CD4-positive, CD25-positive, alpha-beta regulatory T cell (primary cell): Measurements from ENCODE around the gene SEZ6L. TPM values are rescaled to one million over a fixed set of nuclear protein-coding genes. Genes with fewer than 3 reads are reported as not detected.

Experiments used
- ATAC-seq, 2 donors: fragments of 150-1000 bp; cut with Tn5 transposase; one replicate each; pipeline ENCODE4 v1.10.0; 2021; ENCODE audit warnings: low read depth in 2 of 2, moderate number of reproducible peaks in 2 of 2, moderate library complexity in 1 of 2
- DNase-seq, 3 donors: peaks; one replicate each; pipeline versions ENCODE4 v3.0.0 to v3.0.0-alpha.2; 2012 to 2022; ENCODE audit warnings: mixed read lengths in 1 of 3
- H3K27ac ChIP-seq: one replicate; pipeline ENCODE4 v1.7.0; 2013; ENCODE audit warnings: mild to moderate bottlenecking, low read length; ENCODE audit not compliant: insufficient read depth, poor library complexity, severe bottlenecking
- H3K27me3 ChIP-seq: one replicate; pipeline ENCODE4 v1.7.0; 2013; ENCODE audit warnings: low read length; ENCODE audit not compliant: control insufficient read depth, insufficient read depth
- H3K36me3 ChIP-seq: one replicate; pipeline ENCODE4 v1.7.0; 2013; ENCODE audit warnings: mild to moderate bottlenecking, low read length, moderate library complexity; ENCODE audit not compliant: control insufficient read depth, insufficient read depth
- H3K4me1 ChIP-seq: 2 replicates; pipeline ENCODE4 v1.7.0; 2013; ENCODE audit warnings: mild to moderate bottlenecking, low read length; ENCODE audit not compliant: insufficient read depth, control insufficient read depth, poor library complexity, severe bottlenecking
- H3K4me3 ChIP-seq: one replicate; pipeline ENCODE4 v1.7.0; 2013; ENCODE audit warnings: low read depth, mild to moderate bottlenecking, low read length, moderate library complexity
- H3K9me3 ChIP-seq, 2 experiments: 1 replicate in 1 of 2; 2 replicates in 1 of 2; pipeline ENCODE4 v1.7.0; 2013; ENCODE audit warnings: low read length in 2 of 2, mild to moderate bottlenecking in 1 of 2, moderate library complexity in 1 of 2; ENCODE audit not compliant: control insufficient read depth in 2 of 2
- H3K27ac Mint-ChIP-seq, 3 donors: one replicate each; pipeline ENCODE4 v1.8.0; 2020 to 2022; ENCODE audit warnings: mild to moderate bottlenecking in 3 of 3, mixed read lengths in 3 of 3, moderate library complexity in 2 of 3
- H3K27me3 Mint-ChIP-seq: one replicate; pipeline ENCODE4 v1.8.0; 2022; ENCODE audit warnings: mild to moderate bottlenecking, mixed read lengths
- H3K36me3 Mint-ChIP-seq: one replicate; pipeline ENCODE4 v1.8.0; 2020; ENCODE audit warnings: mixed read lengths
- H3K4me1 Mint-ChIP-seq, 4 donors: one replicate each; pipeline ENCODE4 v1.8.0; 2020 to 2022; ENCODE audit warnings: mixed read lengths in 4 of 4, mild to moderate bottlenecking in 1 of 4
- H3K4me3 Mint-ChIP-seq, 4 donors: one replicate each; pipeline ENCODE4 v1.8.0; 2020 to 2022; ENCODE audit warnings: mild to moderate bottlenecking in 4 of 4, mixed read lengths in 4 of 4, moderate library complexity in 3 of 4
- H3K9me3 Mint-ChIP-seq, 7 donors: one replicate each; pipeline ENCODE4 v1.8.0; 2020 to 2022; ENCODE audit warnings: mixed read lengths in 7 of 7, mild to moderate bottlenecking in 3 of 7, moderate library complexity in 2 of 7
- polyA plus RNA-seq, 4 donors: library from polyadenylated mRNA; unstranded; fragments of 300-500 nt; fragmentation: Illumina TruSeq; gene quantifications; one replicate each; pipeline ENCODE4 v1.2.3, GENCODE V29; 2021
- total RNA-seq: library from RNA; stranded (reverse); gene quantifications from one replicate; pipeline ENCODE4 v1.2.3, GENCODE V29; 2022

Gene SEZ6L
- total and polyA plus RNA-seq, 5 donors from 2014 or later = not detected

DNA sequence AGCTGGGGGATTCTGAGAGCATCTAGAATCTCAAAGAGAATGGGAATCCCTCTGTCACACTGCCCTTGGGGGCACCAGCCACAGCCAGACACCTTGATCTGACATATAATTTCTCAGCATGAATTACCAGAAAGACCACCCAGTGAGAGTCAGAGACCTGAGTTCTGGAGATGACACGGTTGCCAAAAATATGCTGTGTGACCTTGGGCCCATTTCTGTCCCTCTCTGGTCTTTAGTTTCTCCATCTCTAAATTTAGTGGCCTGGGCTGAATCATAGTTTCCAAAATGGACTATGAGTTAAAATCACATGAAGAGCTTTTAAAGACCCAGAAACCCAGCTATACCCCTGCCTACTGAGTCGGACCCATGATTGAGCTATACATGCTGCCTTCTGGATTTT lies 15.9 kb downstream of the SEZ6L start:
- H3K4me3 ChIP-seq = no peak overlapping the region
- DNase-seq (no peak), ATAC-seq (no peak)
- Mint-ChIP-seq H3K4me3 (no peak overlapping the region), H3K4me1 (no peaks in the 10 kb centered on the region), H3K9me3 (peaks cover 0 to 6% (median 0%) of the 10 kb centered on the region in 7 donors), H3K27ac (no peak overlapping the region), H3K27me3 (peaks cover 6% of the 10 kb centered on the region), H3K36me3 (no peaks in the 10 kb centered on the region)
- H3K27ac ChIP-seq = no peak overlapping the region
- H3K4me1 ChIP-seq = no peaks in the 10 kb centered on the region
- H3K27me3 ChIP-seq = peaks cover 2% of the 10 kb centered on the region
- no peaks in the 10 kb centered on the region for H3K36me3 ChIP-seq
- no peaks in the 10 kb centered on the region for H3K9me3 ChIP-seq

DNA sequence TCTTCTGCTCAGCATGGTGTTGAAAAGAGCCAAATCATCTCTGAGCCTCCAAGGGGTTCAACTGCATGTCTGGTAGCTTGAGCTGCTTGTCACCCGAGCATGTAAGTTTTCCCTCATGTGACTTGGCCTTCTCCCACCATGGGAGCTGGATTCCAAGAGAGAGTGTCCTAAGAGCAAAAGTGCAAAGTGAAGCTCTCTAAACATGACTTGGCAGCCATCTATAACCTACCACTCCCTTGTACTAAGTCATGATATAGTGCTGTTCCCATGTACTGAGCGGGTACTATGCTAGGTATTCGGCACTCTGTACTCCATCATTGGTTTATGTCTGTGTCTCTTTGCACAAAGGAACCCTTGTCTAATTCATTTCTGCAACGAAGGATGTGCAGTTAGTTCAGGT lies 19.1 kb downstream of the SEZ6L start:
- Mint-ChIP-seq H3K4me3 (no peak overlapping the region), H3K27ac (no peak overlapping the region), H3K27me3 (no peaks in the 10 kb centered on the region), H3K9me3 (peaks cover 0 to 7% (median 0%) of the 10 kb centered on the region in 7 donors), H3K4me1 (no peaks in the 10 kb centered on the region), H3K36me3 (no peaks in the 10 kb centered on the region)
- no peak for ATAC-seq
- H3K9me3 ChIP-seq = no peaks in the 10 kb centered on the region
- H3K27ac ChIP-seq = no peak overlapping the region
- H3K27me3 ChIP-seq = peaks cover 4% of the 10 kb centered on the region
- H3K4me1 ChIP-seq = no peaks in the 10 kb centered on the region
- H3K36me3 ChIP-seq = no peaks in the 10 kb centered on the region
- DNase-seq = no peak
- H3K4me3 ChIP-seq = no peak overlapping the region

DNA sequence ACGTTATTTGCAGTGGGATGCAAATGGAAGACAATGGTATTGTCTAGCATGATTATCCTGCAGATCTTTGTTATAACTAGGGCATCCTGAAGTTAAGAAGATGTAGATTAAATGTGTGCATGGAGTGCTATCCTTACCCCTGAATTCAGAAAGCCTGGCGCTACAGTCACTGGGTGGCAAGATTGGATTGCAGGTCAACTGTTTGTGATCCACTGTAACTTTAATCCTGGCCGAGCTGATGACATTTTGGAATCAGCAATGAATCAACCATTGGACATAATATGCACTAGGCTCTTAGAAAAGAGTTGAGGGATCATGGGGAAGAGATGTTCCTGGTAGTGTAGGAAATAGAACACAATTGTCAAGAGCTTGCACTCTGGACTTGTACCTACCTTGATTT lies 25.1 kb downstream of the SEZ6L start:
- Histone ChIP-seq H3K9me3 (no peaks in the 10 kb centered on the region), H3K36me3 (no peaks in the 10 kb centered on the region), H3K27me3 (peaks cover 2% of the 10 kb centered on the region), H3K4me3 (no peak overlapping the region), H3K4me1 (no peaks in the 10 kb centered on the region), H3K27ac (no peak overlapping the region)
- Mint-ChIP-seq H3K9me3 (peaks cover 0 to 4% (median 2%) of the 10 kb centered on the region in 7 donors), H3K4me1 (no peaks in the 10 kb centered on the region), H3K27me3 (peaks cover 8% of the 10 kb centered on the region), H3K36me3 (no peaks in the 10 kb centered on the region), H3K4me3 (no peak overlapping the region), H3K27ac (no peak overlapping the region)
- DNase-seq = no peak
- ATAC-seq = no peak

DNA sequence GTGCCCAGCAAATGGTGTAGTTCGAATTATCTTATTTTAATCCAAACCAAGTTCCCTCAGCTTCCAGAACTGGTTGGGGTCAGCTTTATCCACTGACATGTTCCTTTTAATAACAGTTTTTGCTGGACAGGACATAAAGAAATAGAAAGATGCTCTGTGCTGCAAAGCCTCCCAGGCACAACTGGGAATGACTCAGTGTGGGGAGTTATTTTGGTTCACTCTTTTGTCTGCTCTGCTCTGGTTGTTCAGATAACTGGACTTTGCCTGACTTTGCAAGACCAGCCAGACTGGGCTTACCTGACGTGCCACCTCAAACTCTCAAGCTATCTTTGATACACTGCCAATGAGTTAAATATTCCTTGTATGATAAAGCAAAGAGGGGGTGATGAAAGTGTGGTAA lies 25.6 kb downstream of the SEZ6L start:
- Mint-ChIP-seq H3K4me1 (no peaks in the 10 kb centered on the region), H3K27ac (no peak overlapping the region), H3K4me3 (no peak overlapping the region), H3K27me3 (peaks cover 8% of the 10 kb centered on the region), H3K9me3 (peaks cover 0 to 4% (median 2%) of the 10 kb centered on the region in 7 donors), H3K36me3 (no peaks in the 10 kb centered on the region)
- Histone ChIP-seq H3K27me3 (peaks cover 2% of the 10 kb centered on the region), H3K27ac (no peak overlapping the region), H3K4me3 (no peak overlapping the region), H3K4me1 (no peaks in the 10 kb centered on the region), H3K9me3 (no peaks in the 10 kb centered on the region), H3K36me3 (no peaks in the 10 kb centered on the region)
- no peak for ATAC-seq
- DNase-seq = no peak

DNA sequence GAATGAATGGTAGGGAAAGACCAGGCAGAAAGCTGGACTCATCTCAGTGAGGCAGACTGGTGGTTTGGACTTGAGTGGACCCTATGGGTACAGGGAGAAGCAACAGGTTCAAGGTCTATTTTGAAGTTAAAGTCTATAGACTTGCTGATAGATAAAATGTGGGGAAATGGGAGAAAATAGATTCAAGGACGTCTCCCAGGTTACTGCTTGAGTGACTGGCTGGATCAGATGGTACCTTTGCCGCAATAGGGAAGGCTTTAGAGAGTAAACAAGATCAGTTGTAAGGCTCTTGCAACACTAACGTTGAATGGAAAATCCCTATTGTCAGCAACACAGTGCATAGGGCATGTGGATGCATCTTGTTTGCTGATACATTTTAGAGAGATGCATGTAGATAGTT lies 27.4 kb downstream of the SEZ6L start:
- no peak for DNase-seq
- H3K9me3 Mint-ChIP-seq = peaks cover 0 to 6% (median 2%) of the 10 kb centered on the region in 7 donors
- no peaks in the 10 kb centered on the region for H3K36me3 ChIP-seq
- peaks cover 8% of the 10 kb centered on the region for H3K27me3 Mint-ChIP-seq
- H3K27me3 ChIP-seq = peaks cover 2% of the 10 kb centered on the region
- no peak for ATAC-seq
- no peaks in the 10 kb centered on the region for H3K4me1 Mint-ChIP-seq
- no peak overlapping the region for H3K4me3 ChIP-seq
- H3K27ac Mint-ChIP-seq = no peak overlapping the region
- no peaks in the 10 kb centered on the region for H3K9me3 ChIP-seq
- H3K4me3 Mint-ChIP-seq = no peak overlapping the region
- H3K4me1 ChIP-seq = no peaks in the 10 kb centered on the region
- no peak overlapping the region for H3K27ac ChIP-seq
- no peaks in the 10 kb centered on the region for H3K36me3 Mint-ChIP-seq

DNA sequence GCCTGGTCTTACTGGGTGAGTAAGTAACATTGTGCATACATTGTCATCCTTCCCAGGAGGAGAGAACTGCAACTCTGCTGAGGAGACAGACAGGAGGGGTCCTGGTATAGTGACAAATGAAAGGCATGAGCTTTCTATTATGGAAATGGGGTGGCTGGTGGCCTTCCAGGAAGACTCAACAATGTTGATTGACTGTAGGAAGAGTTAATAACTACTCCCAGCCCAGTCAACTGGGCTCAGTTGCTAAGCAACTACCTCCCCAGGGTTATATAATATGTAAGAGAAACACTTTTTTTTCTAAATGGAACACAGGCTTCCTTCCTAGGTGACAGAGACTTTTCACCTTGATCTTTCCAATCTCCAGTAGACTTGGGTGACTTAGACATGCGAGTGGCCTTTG lies 28.2 kb downstream of the SEZ6L start:
- no peaks in the 10 kb centered on the region for H3K4me1 Mint-ChIP-seq
- Histone ChIP-seq H3K36me3 (no peaks in the 10 kb centered on the region), H3K27ac (no peak overlapping the region), H3K9me3 (no peaks in the 10 kb centered on the region), H3K4me1 (no peaks in the 10 kb centered on the region), H3K4me3 (no peak overlapping the region), H3K27me3 (no peaks in the 10 kb centered on the region)
- DNase-seq (no peak), ATAC-seq (no peak)
- peaks cover 8% of the 10 kb centered on the region for H3K27me3 Mint-ChIP-seq
- H3K4me3 Mint-ChIP-seq = no peak overlapping the region
- H3K36me3 Mint-ChIP-seq = no peaks in the 10 kb centered on the region
- peaks cover 0 to 6% (median 0%) of the 10 kb centered on the region in 7 donors for H3K9me3 Mint-ChIP-seq
- H3K27ac Mint-ChIP-seq = no peak overlapping the region

DNA sequence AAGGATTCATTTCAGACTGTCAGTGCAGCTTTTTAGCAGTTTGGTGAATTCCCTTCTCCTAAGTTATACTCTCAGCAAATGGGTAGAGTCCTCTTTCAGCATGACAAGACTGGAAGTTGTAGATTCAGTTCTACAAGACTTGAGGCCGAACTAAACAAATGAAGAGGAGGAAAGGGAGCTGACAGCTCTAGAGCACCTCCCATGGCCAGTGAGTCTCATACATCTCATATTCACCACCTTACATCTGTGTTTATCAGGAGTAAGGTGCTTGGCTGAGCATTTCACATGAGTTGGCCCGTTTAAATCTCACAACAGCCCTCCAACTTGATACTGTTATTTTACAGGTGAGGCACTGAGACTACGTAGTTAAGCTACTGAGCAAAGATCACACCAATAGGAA lies 30.4 kb downstream of the SEZ6L start:
- Mint-ChIP-seq H3K4me1 (no peaks in the 10 kb centered on the region), H3K4me3 (no peak overlapping the region), H3K36me3 (no peaks in the 10 kb centered on the region), H3K9me3 (peaks cover 0 to 5% (median 0%) of the 10 kb centered on the region in 7 donors), H3K27ac (no peak overlapping the region), H3K27me3 (peaks cover 8% of the 10 kb centered on the region)
- DNase-seq = no peak
- no peaks in the 10 kb centered on the region for H3K4me1 ChIP-seq
- no peak overlapping the region for H3K4me3 ChIP-seq
- no peak overlapping the region for H3K27ac ChIP-seq
- H3K9me3 ChIP-seq = no peaks in the 10 kb centered on the region
- no peak for ATAC-seq
- H3K27me3 ChIP-seq = no peaks in the 10 kb centered on the region
- no peaks in the 10 kb centered on the region for H3K36me3 ChIP-seq

DNA sequence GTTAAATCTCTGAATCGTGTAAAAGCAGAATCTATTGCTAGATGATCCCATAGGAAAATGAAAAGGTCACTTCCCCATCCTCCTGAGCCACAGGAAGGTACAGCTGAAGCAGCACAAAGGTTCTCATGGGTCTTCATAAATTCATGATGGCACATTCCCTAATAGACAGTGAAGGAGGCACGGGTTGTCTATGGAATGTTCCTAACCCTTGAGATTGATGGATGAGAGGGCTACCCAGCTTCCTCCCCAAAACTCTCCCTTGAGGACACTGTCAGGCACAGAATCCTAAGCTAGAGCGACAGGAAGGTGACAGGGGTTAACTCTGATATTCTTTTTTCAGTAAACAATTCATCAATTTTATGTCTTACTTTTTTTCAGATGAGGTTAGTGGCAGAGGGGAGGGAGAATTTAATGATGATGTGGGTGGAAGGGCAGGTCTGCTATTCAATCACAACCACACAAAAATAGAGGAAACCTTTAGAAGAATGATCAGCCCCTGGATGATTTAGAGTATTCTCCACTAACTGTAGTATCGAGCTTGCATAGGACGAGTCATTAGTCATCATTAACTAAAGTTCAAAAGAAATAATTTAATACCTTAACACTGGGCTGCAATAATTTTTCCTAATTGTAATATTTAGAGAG lies 33.1 kb downstream of the SEZ6L start:
- Mint-ChIP-seq H3K4me3 (no peak overlapping the region), H3K9me3 (peaks cover 0 to 4% (median 0%) of the 10 kb centered on the region in 7 donors), H3K27ac (no peak overlapping the region), H3K27me3 (peaks cover 18% of the 10 kb centered on the region), H3K4me1 (no peaks in the 10 kb centered on the region), H3K36me3 (no peaks in the 10 kb centered on the region)
- H3K9me3 ChIP-seq = no peaks in the 10 kb centered on the region
- DNase-seq = no peak
- H3K4me3 ChIP-seq = no peak overlapping the region
- no peaks in the 10 kb centered on the region for H3K27me3 ChIP-seq
- H3K27ac ChIP-seq = no peak overlapping the region
- ATAC-seq = no peak
- H3K4me1 ChIP-seq = no peaks in the 10 kb centered on the region
- H3K36me3 ChIP-seq = no peaks in the 10 kb centered on the region
